ENCODE data around the gene LRRC4C.

DNA sequence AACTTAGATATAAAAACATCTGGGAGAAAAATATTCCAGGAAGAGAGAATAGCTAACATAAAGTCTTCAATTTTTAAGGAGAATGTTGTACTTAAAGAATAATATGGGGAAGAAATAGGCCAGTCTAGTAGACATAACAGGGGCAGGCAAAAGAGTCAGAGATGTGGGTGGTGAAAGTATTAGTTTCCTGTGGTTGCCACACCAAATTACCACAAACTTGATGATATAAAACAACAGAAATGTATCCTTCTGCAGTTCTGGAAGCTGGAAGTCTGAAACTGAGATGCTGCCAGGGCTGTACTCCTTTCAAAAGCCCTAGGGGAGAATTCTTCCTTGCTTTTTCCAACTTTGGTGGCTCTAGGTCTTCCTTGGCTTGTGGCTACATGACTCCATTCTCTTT lies 1309.7 kb downstream of the LRRC4C start:
- no peak for TF ChIP-seq POLR2A (IDR thresholded peaks at IDR 0.05; ENCODE audit: low read depth, low read length)
- no peak for TF ChIP-seq TAF1 (IDR thresholded peaks at IDR 0.05; ENCODE audit: borderline replicate concordance, low read depth, low read length)

Measured in GM12892 (cell line).